Gastrocnemius medialis (tissue), 4 donors: ENCODE data around the gene HS3ST5.

Experiments used
- POLR2A ChIP-seq, 2 donors: fragments of 450-650 bp; IDR thresholded peaks; one replicate each; pipeline ENCODE4 v1.6.1; 2017; ENCODE audit warnings: antibody characterized with exemption in 2 of 2, mild to moderate bottlenecking in 2 of 2, moderate library complexity in 2 of 2
- TF ChIP-seq, protein P1 (sequence below), 5 experiments: fragments of 450-650 bp in 3 of 5; fragments of 200-600 bp in 2 of 5; sonication (generic) in 2 of 5; IDR thresholded peaks in 4 of 5; conservative IDR thresholded peaks in 1 of 5; 1 replicate in 4 of 5; 2 replicates in 1 of 5; pipeline ENCODE4 v1.5.1; 2016 to 2019; ENCODE audit warnings: antibody characterized with exemption in 5 of 5, mild to moderate bottlenecking in 3 of 5, moderate library complexity in 3 of 5

DNA sequence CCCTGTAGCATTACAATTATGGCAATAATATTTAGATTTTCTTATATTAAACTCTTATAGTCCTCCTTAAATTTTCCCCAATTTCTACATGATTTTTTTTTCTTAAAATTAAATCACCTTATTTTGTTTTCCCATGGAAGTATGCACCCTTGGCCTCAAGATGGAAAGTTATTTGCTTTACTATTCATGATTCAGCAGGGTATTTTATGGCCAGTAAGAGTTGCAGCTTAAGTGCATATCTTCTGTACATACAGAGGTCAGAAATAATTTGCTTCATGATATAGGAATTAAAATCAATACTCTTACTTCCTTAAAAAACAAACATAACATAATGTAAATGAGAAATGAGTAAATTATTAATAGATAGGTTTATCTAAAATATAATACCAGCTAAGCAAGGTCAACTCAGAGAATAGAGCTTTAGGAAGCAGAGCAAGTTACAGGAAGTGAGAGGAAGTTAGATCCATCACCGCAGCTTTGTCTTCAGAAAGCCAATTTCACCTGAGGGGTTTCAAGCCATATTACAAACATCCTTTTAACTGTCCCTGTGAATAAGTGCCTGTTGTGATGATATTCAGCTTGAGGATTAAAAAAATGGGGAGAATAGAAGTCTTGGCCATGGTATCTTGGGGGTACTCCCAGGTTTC is 24.6 kb upstream of the HS3ST5 start:
- TF ChIP-seq, protein P1, sequence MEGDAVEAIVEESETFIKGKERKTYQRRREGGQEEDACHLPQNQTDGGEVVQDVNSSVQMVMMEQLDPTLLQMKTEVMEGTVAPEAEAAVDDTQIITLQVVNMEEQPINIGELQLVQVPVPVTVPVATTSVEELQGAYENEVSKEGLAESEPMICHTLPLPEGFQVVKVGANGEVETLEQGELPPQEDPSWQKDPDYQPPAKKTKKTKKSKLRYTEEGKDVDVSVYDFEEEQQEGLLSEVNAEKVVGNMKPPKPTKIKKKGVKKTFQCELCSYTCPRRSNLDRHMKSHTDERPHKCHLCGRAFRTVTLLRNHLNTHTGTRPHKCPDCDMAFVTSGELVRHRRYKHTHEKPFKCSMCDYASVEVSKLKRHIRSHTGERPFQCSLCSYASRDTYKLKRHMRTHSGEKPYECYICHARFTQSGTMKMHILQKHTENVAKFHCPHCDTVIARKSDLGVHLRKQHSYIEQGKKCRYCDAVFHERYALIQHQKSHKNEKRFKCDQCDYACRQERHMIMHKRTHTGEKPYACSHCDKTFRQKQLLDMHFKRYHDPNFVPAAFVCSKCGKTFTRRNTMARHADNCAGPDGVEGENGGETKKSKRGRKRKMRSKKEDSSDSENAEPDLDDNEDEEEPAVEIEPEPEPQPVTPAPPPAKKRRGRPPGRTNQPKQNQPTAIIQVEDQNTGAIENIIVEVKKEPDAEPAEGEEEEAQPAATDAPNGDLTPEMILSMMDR (IDR thresholded peaks at IDR 0.05 in 4 of 5, conservative IDR thresholded peaks at IDR 0.05 in 1 of 5), result no peak
- no peak for TF ChIP-seq POLR2A (IDR thresholded peaks at IDR 0.05)
